HT1080 (cell line): Measurements from ENCODE around the gene RAMP1. TPM values are rescaled to one million over a fixed set of nuclear protein-coding genes. Genes with fewer than 3 reads are reported as not detected.
A peak's percentile ranks its signal among the peaks of the same experiment; 100 is the strongest.
"Not testable (repeated sequence)": the region's sequence is repeated elsewhere in the genome, so short reads cannot be mapped to it uniquely, and the experiment has no call there.

ENCODE experiments used
- DNase-seq: peaks from one replicate; pipeline ENCODE4 v3.0.0-alpha.2; 2015; ENCODE audit warnings: low read depth
- polyA plus RNA-seq, 2 experiments: library from polyadenylated mRNA; depleted of rRNA; stranded (reverse); fragments of >200 nt; gene quantifications; 2 replicates each; pipeline ENCODE4 v1.2.3, GENCODE V29; 2015
- total RNA-seq: library from RNA; depleted of rRNA; stranded (reverse); fragments of >200 nt; shearing (Covaris generic); gene quantifications from 2 replicates; pipeline ENCODE4 v1.2.3, GENCODE V29; 2014; rRNA removed

The RAMP1 gene
- 0.53 TPM in 1 of 2 replicates, not detected in the other for total RNA-seq
- polyA plus RNA-seq (2015; cell fraction: cytosol; rRNA removed), result 0.16 and 0.31 TPM in 2 replicates
- not detected in 2 replicates for polyA plus RNA-seq (2015; cell fraction: nucleus; rRNA removed)

DNA sequence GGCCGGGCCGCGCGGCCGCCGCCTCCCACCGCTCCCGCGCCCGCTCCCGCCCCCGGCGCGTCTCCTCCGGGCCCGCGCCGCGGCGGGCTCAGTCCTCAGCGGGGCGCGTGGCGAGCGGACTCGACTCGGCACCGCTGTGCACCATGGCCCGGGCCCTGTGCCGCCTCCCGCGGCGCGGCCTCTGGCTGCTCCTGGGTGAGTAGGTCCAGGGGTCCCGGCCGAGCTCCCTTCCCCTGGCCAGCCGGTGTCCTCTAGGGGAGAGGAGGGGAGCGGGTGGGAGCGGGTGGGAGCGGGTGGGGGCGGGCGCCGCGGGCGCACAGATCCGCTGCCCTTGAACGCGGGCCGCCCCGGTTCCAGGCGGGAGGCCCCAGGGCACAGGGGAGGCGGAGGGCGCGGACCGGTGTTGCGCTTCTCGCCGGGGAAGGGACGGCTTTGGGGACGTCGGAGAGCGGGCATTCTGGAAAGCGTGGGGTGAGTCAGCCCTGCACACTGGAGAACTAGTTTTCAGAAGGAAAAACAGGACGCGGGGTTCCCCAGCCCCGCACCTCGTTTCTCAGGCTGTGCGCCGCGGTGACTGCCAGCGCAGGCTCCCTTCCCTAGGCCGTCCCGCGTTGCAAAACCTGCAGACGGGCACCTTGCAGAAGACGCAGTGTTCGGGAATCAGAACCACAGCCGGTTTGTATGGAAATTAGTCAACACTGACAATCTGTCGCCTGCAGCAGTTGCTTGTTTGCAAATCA is at the start of gene RAMP1:
Gene RAMP1 (plus strand): TSS at position 91 of the 740 bp plus-strand sequence. CDS start 53 bp downstream, at position 144.
- no peak for DNase-seq

DNA sequence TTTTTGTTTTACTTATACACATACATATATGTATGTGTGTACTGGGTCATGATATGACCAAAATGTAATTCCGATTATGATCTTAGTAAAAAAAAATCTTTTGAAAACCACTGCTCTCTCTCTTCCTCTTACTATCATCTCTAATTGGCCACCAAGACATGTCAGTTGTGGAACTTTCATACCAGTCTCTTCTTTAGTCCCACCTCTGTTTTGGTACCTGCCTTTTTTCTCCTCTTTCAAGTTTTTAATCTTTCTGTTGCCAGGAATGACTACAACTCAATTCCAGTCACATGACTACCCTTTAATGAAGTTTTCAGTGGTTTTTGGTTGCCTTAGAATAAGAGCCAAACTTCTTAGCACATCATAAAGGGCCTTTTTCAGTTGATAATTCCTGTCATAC is 43.8 kb upstream of the RAMP1 start:
- no peak for DNase-seq

DNA sequence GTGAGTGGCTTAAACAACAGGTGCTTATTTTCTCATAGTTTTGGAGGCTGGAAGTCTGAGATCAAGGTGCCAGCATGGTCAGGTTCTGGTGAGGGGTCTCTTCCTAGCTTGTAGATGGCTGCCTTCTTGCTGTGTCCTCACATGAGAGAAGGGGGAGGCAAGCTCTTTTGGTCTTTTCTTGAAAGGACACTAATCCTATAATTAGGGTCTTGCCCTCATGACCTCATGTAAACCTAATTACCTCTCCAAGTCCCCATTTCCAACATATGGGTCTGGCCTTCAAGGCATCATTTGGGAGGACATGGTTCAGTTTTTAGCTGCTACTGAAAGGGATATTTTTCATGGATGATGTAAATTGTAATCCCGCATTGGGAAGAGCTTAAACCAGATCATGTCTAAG is 42.9 kb upstream of the RAMP1 start:
- DNase-seq, result no peak

DNA sequence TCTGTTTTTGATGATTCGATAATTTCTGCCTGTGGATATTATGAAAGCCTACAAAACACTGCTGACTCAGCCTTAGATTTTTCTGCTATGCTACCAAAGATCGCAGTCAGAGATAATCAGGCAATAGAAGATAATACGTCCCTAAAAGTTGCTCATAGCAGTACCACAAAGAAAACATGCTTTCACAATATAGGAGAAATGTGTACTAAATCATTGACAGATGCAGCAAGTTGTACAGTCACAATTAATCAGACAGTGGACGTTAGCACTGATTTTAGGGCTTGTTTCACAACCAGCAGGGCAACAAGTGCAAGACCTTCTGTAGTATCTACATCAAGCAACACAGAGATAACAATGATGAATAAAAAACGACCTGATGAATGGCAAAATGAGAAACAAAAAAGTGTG is 41.4 kb upstream of the RAMP1 start:
- peak; percentile 15 for DNase-seq

DNA sequence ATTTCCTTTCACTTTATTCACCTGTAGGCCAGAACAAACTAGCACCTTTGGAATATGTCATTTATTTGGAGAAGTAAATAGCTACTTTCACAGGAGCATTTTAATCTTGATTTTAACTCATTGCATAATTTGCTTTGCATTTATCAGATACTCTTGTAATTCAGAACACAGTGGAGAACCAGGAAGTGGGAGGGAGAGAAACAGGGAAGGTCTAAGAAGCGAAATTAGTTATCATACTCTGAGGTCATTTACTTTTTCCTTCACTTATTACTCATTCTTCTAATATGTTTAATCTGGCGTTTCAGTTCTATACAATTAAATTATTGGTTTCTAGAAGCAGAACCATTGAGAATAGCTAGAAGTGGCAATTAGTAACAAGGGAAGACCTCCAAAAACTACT is 40.2 kb upstream of the RAMP1 start:
- no peak for DNase-seq

DNA sequence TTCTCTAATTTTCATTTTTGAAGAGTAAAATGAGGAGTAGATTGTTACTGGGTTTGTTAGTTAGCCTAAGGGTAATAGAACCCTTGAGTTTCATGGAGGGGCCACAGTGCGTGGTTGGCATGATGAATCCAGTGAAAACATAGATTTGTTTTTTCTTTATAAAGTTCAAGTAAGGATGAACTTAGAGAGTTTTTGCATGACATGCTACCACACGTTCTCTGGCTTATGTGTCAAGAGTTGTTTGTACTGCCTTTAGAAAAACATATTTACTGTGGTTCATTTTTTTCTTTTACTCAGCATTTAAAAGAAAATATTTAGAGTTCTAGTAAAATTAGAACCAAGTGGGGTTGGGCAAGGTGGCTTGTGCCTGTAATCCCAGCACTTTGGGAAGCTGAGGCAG is 39.0 kb upstream of the RAMP1 start:
- DNase-seq, result no peak

DNA sequence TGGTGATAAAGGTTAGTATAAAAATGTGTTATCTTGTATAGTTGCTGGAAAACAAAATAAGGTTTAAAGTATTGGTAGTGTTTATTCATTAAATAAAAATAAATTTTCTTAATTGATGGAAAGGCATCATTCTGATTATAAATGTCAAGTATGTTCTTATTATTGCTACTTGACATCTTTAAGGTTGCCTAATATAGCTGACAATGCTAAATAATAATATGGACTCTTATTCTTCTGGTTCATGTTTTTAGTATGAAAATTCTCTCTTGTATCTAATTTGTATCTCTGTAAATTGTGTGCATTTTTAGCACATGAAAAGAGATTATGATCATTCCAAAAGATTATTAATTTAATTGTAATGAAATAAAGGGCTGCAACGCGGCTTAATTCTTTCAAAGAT is 35.9 kb upstream of the RAMP1 start:
- no peak for DNase-seq

DNA sequence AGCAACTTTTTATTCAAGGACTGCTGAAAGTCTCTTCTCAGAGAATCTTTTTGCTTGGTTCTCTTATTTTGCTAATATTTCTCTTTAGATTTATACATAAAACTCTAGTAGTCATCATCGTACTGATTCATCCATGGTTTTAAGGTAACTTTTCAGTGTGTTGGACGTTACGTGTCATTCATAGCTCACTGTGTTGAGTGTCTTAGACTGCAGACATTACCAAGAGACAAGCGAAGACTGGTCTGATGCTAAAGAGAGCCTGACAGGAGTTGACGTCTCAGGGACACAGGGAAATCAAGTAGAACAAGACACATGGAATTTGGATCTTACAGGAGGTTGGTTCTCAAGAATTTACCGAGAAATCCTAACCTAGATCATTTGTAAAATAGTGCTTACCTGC is 35.3 kb upstream of the RAMP1 start:
- DNase-seq, result no peak

DNA sequence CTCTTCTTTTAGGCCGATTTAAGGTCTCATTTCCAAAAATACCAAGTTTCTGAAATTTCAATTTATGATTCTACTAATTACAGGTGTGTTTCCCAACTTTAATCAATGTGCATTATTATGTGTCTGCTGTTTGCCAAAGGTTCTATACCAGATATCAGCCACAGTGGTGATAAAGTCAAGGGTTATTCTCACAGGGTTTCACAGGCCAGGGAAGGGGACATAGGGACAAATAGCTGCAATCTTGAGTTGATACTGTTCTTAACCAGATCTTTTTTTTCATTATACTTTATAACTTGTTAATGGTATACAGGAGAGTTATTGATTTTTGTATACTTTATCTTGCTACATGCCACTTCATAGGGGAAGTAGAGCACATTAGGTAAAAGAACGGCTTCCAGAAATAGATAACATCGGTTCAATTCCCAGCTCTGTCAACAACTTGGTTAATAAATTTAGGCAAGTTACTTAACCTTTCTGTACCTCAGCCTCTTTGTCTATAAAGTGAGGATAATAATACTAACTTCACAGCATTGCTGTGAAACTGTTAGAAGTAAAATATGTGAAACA is 31.9 kb upstream of the RAMP1 start:
- DNase-seq, result no peak

DNA sequence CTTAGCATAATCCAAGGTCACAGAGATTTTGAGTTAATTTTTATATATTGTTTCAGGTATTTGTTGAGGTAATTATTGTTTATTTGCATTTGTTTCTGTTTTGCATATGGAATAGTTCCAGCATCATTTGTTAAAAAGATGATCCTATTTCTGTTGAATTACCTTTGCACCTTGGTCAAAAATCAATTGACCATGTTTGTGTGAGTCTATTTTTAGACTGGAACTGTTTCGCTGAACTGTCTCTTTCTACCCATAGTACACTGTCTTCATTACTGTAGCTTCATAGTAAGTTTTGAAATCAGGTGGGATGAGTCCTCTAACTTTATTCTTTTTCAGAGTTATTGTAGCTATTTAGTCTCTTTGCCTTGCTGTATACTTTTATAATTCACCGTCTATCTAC is 28.9 kb upstream of the RAMP1 start:
- no peak for DNase-seq

DNA sequence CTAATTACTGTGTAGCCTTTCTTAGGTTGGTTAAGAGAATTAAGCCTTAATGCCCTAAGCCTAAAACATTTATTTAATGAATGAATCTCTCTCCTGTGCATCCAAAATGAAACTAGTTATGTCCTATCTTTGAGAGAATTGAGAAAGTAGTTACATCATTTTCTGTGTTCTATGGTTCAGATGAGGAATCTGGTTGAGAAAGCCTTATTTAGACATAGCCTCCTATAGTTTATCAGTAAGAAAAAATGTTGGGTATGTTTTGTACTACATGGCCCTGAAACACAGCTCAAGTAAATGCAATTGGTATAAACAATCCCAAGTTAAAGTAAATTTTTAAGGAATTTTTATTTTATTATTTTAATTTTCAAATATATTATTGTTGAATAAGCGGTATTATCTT is 25.9 kb upstream of the RAMP1 start:
- DNase-seq, result no peak

DNA sequence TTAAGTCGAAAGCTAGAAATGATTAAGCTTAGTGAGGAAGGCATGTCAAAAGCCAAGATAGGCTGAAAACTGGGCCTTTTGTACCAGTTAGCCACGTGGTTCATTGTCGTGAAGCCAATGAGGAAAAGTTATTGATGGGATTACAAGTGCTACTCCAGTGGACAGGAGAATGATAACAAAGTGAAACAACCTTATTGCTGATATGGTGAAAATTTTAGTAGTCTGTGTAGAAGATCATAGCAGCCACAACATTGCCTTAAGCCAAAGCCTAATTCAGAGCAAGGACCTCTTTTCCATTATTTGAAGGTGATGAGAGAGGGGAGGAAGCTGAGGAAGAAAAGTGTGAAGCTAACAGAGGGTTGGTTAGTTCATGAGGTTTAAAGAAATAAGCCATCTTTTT is 24.1 kb upstream of the RAMP1 start:
- DNase-seq, result no peak

DNA sequence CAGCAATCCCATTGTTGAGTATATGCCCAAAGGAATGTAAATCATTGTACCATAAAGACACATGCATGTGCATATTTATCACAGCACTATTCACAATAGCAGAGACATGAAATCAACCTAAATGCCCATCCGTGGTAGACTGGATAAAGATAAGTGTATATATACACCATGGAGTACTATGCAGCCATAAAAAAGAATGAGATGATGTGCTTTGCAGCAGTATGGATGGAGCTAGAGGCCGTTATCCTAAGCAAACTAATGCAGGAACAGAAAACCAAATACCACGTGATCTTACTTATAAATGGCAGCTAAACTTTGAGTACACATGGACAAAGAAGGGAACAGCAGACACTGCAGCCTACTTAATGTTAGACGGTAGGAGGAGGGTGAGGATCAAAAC is 18.4 kb upstream of the RAMP1 start:
- no peak for DNase-seq

DNA sequence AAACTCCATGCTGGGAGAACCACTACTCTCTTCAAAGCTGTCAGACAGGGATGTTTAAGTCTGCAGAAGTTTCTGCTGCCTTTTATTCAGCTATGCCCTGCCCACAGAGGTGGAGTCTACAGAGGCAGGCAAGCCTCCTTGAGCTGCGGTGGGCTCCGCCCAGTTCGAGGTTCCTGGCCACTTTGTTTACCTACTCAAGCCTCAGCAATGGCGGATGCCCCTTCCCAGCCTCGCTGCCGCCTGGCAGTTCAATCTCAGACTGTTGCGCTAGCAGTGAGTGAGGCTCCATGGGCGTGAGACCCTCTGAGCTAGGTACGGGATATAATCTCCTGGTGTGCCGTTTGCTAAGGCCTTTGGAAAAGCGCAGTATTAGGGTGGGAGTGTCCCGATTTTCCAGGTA is 10.5 kb upstream of the RAMP1 start:
- not testable (repeated sequence) for DNase-seq

DNA sequence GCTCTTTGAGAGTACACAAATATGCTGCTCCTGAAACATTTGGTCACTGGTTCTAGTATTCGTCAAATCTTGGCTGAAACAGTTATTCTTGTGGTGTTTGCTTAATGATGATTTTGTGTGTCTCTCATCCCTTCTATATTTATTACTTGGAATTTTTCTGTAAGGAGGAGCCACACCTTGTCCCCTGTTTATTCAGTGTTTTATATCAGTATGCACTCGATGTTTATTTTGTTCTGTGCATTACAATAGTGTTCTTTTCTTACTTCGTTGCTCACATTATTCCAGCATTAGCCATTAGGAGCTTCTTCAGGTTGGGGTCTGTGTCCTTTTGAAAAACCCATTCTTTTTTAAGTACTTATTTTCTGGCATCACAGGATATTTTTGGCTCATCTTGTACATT is 5.1 kb upstream of the RAMP1 start:
- DNase-seq, result no peak

DNA sequence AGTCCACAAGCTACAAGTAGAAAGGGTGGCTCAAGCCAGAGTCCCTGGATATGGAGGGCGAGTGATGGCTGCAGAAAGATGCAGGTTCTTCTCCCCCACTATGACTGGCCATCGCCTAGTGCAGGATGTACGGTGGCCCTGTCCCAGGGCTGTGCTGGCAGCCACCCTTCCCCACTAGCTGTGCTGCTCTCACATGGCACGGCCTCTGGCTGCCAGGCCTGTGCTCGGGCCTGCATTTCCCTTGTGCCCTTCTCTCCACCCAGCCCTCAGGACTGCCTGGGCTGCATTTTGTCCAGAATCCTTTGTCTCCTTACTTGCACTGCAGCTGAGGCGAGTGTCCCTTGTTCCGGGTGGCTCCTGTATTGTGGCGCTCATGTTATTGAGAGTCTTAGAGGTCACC is 1.6 kb upstream of the RAMP1 start:
- no peak for DNase-seq

DNA sequence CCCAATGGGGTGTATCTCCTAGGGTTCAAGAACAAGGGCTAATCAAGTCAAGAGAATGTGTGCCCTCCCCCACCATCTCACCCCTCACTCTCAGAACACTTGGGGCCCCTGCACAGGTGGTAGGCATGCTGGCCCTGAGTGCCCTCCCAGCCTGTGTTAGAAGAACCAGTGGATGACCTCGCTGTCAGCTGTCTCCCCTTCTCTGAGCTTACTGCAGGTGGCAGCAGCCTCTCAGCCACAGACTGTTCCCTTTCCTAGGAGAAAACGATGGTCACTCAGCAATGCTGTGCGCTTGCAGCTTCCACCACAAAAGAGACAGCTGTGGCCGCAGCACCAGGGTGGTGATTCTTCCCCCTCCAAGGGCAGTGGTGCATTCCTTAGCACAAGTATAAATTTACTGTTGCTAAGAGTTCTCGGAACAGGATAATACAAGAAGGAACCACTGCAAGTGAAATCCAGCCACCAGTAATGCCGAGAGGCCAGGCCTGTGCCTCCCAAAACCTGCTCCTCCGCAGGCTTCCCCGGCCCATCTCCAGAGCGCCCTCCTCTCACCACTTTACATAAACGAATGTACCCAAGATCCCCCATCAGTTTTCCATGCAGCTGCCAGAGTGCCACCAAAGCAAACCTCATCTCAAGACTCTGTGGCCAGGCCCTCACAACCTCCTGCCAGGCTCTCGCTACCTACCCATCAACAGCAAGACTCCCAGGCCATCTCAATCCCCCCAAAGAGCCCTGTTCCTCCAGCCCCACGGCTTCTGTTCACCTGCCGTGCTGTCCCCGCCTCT is 935 bp upstream of the RAMP1 start:
- DNase-seq, result peak; percentile 65

DNA sequence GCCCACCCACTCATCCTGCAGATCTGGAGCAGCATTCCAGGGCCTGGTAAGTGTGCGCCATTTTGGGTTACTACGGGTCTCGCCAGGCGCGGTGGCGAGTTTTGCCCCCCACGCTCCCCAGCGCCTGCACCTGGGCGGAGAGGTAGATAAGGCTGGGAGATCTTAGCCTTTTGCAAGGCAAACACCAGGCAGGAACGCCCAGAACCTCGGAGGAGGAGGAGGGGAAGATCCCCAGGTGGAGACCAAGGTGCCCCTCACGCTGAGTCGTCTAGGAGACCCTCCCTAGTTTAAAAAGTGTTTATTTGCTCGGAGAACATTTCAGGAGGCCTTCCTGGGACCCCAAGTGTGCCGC is 365 bp upstream of the RAMP1 start:
- DNase-seq, result no peak

DNA sequence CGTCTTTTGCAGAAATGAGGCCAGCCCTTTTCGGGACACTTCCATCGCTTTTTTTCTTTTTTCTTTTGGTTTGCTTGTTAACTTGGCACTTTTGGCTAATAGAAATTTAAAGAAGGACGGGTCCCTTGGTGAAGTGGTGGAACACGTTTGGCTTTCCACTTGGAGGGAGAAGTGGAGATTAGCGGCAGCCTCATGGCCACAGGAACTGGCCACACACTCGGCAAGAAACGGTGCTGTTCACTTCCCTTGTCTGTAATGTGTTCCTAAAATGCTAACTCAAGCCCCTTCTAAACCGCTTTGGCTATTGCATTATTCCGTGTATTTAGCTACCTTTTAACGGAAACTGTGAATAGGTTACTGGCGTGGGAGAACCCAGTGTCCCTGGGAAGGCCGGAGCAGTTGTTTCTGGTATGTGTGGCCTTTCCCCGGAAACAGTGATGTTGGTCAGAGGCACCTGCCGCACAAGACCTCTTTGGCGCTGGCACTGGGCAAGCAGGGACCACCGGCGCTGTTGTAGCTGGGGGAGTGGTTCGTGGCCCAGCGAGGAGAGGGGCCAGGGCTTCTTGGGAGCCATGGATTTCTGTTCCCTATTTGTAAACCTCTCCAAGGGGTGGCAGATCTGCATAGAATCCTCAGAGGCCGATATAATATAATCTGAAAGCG is 981 bp downstream of the RAMP1 start:
- no peak for DNase-seq

DNA sequence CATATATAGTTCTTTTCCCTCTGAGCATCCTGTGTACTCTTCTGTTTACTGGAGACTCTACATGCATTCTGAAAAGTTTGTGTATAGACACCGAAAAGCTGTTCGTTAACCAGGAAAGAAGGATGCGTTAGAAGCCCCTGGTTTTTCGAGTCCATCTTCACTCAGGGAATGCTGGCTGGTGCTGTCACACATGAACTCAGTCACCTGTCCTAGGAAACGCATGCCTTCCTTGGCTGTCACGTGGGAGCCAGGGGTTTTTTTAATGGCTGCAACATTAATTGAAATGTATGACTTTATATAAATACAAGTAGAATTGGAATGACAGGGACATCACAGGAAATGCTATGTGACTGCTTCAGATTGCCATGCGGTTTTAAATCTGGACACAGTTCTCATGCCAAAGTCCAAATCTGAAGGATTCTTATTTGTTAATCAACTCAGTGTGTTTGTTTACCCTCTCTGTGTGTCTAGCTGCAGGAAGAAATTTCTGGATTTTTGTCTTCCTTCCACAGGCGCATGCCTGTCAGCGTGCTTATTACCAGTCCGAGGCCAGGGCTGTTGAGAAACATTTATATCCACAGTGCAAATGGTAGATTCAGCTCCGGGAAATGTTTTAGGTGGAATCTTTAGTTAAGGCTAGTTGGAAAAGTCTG is 2.6 kb downstream of the RAMP1 start:
- no peak for DNase-seq

DNA sequence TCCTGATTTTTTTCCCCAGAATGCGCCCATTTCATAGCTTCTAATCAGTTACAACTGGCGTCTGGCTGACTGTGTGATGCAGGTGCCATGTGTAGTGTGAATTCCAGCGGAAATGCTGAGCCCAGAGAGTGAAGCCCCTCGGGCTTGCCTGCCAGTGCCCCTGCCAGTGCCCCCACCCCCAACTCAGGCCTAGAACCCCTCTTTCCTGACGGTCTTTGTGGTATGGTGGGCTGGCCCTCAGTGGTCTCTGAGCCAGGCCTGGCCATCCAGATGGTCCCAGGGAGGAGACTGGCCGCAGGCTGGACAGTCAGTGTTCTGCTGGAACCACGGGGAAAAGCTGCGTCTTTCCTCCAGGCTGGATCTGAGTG is 3.1 kb downstream of the RAMP1 start:
- no peak for DNase-seq
